Activated CD8-positive, alpha-beta memory T cell treated with anti-CD3 and anti-CD28 coated beads, Interleukin-2, amount 50 U/mL, for 1 hour (primary cell): ENCODE data around the gene MTMR3.

Source experiments
- DNase-seq: peaks from one replicate; pipeline ENCODE4 v3.0.0-alpha.2; 2020; ENCODE audit errors: extremely low read depth

Gene MTMR3

GRCh38 chr22:30027169-30027568, 144.2 kb downstream of the MTMR3 start:
- DNase-seq = no peak

GRCh38 chr22:30027791-30028190, 144.8 kb downstream of the MTMR3 start:
- DNase-seq = no peak

- DNase-seq = no peak
Observed at GRCh38 chr22:30028731-30029130, 145.8 kb downstream of the MTMR3 start.

GRCh38 chr22:30029512-30029911, 146.5 kb downstream of the MTMR3 start:
- no peak for DNase-seq

GRCh38 chr22:30030329-30030728, 147.4 kb downstream of the MTMR3 start:
- no peak for DNase-seq

- no peak for DNase-seq
Observed at GRCh38 chr22:30031328-30031727, 148.4 kb downstream of the MTMR3 start.

- DNase-seq = no peak
Observed at GRCh38 chr22:30031764-30032455, 148.9 kb downstream of the MTMR3 start.

- no peak for DNase-seq
Observed at GRCh38 chr22:30033137-30033536, 150.2 kb downstream of the MTMR3 start.

GRCh38 chr22:30033901-30034300, 150.9 kb downstream of the MTMR3 start:
- no peak for DNase-seq

GRCh38 chr22:30036656-30037055, 153.7 kb downstream of the MTMR3 start:
- no peak for DNase-seq

GRCh38 chr22:30038219-30038618, 155.2 kb downstream of the MTMR3 start:
- no peak for DNase-seq

GRCh38 chr22:30040499-30041260, 157.7 kb downstream of the MTMR3 start:
- no peak for DNase-seq

- DNase-seq = no peak
Observed at GRCh38 chr22:30041475-30041874, 158.5 kb downstream of the MTMR3 start.

GRCh38 chr22:30041881-30042280, 158.9 kb downstream of the MTMR3 start:
- DNase-seq = no peak

GRCh38 chr22:30043161-30043560, 160.2 kb downstream of the MTMR3 start:
- no peak for DNase-seq

- DNase-seq = no peak
Observed at GRCh38 chr22:30044369-30044768, 161.4 kb downstream of the MTMR3 start.

GRCh38 chr22:30044881-30045493, 162.0 kb downstream of the MTMR3 start:
- no peak for DNase-seq

GRCh38 chr22:30045494-30045887, 162.5 kb downstream of the MTMR3 start:
- DNase-seq = no peak

- no peak for DNase-seq
Observed at GRCh38 chr22:30045901-30046715, 163.1 kb downstream of the MTMR3 start.

GRCh38 chr22:30046716-30047363, 163.9 kb downstream of the MTMR3 start:
- DNase-seq = no peak

- DNase-seq = no peak
Observed at GRCh38 chr22:30047364-30047738, 164.4 kb downstream of the MTMR3 start.

GRCh38 chr22:30048681-30049080, 165.7 kb downstream of the MTMR3 start:
- no peak for DNase-seq
